Amniotic epithelial cell (primary cell): Measurements from ENCODE around the gene BACE2.
"Not testable (repeated sequence)": the region's sequence is repeated elsewhere in the genome, so short reads cannot be mapped to it uniquely, and the experiment has no call there.

ENCODE experiments used
- DNase-seq: peaks from one replicate; pipeline ENCODE4 v3.0.0-alpha.2; 2010; ENCODE audit warnings: low read depth

BACE2 gene

GRCh38 chr21:41215856-41216408, 48.0 kb downstream of the BACE2 start:
- DNase-seq: no peak

DNA sequence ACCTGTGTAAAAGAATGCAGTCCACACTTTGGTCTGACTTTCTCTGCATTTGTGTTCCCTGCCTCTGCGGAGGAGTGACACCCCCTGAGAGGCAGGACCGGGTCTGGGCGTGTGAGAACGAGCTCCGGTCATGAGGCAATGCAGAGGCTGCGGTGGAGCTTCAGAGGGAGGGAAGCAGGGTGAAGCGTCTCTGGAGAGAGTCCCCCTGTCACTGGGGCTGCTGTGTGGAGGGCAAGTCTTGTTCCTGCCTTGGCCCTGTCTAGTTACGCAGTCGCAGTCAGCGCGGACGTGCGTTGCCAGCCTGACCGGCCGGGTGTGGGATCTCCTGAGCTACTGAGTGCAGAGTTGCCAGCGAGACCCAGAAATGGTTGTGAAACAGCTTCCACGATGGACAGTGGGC, 48.5 kb downstream of the BACE2 start:
- no peak for DNase-seq

DNA sequence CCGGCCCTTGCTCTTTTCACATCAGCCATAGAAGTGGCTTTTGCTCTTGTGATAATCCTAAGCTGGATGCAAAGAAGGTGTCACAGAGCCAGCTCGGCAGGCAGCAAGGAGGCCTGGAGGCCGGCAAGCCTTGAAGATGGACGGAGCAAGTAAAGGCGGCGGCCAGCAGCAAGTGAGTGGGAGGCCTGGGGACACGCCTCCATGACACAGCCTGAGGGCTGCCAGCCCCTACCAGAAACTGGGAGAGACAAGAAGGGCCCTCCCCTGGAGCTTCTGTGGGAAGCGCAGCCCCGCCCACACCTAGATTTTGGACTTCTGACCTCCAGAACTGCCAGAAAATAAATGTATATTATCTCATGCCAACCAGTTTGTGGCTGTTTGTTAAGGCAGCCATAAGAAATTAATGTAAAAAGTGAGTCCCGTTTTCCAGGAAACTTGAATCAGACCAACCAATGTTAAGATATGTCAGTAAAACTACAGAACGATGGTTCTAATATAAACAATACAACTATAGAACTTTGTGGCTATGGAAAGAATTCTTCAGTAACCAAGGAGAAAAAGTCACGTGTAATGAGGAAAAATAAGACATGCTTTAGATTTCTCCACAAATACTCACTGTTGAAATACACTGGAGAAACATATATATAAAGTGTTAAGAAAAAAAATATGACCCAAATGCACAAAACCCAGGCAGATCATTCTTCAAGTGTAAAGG, 49.9 kb downstream of the BACE2 start:
- no peak for DNase-seq

GRCh38 chr21:41219498-41220207, 51.7 kb downstream of the BACE2 start:
- DNase-seq: no peak

DNA sequence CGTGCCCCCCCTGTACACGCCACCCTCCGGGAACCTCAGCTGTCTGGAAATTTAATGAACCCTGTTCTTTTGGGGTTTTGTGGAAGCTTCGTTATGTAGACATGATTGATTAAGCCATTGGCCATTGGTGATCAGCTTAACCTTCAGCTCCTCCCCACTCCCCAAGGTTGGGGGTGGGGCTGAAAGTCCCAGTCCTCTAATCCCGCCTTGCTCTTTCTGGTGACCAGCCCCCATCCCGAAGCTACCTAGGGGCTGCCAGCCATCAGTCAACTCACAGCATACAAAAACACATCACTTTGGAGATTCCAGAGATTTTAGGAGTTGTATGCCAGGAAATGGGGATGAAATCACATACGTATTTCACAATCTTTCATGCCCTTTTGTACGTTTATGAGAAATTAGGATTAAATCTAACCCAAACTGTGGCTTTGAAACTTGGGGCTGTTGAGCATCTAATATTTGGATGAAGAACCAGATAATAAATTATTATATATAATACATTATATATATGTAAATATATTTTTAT, 52.3 kb downstream of the BACE2 start:
- DNase-seq: no peak

DNA sequence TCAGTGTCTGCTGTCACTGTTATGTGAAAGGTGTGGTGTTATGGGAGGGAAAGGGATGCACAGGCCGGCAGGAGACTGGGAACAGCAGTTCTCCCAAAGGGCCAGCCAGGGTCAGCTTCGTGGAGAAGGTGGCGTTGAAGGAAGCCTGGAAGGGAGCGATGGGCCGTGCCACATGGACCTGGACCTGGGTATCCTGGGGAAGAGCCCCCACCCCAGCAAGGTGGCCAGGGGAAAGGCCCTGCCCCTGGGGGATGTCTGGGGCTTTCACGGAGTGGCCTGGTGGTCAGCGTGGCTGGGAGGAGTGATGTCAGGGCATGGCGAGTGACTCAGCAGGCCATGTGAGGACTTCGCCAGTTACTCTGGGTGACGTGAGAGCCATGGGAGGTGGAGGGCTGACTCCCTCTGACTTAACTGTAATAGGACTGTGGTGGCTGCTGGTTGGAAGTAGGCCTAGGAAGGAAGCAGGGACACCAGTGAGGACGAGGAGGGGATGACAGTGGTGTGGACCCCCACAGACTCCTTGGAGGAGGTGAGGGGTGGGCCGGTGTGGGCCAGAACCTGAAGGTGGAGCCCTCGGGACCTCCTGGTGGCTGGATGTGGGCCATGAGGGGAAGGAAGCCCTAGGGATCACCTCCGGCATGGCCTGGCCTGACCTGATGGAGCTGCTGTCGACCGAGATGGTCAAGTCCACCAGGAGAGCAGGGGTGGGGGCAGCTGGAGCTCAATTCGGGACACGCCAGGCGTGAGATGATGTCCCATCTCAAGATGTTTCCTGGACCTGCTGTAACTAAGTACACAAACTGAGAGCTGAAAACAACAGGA, 54.5 kb downstream of the BACE2 start:
- DNase-seq: no peak

GRCh38 chr21:41226853-41227252, 58.9 kb downstream of the BACE2 start:
- DNase-seq: no peak

DNA sequence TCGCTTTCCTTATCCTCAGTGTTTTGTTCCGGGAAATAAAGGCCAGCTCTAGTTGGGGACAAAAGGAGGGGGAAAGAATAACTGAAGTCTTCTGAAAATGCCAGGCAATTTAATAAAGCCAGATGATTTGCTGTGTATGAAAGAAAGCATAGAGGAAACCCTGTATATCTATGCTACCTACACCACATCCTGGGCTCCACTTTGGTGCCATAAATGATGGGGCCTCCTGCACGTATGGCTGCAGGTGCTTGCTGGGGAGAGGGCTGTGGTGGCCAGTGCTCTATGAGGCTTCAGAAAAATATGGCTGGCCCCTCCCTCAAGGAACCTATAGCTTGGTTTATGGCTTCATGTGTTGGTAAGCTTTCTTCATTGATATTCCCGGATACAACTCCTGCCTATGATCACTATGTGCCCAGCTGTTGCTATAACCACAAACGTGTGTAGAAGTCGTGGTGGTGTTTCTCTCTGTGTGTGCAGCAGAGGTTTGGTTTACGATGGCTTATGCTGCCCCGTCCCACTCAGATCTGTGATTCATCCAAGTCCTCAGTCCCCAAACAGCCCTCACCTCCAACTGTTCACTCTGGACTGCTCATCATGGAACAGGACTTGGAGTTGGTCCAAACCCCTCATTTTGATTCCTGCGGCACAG, 59.5 kb downstream of the BACE2 start:
- DNase-seq: no peak

DNA sequence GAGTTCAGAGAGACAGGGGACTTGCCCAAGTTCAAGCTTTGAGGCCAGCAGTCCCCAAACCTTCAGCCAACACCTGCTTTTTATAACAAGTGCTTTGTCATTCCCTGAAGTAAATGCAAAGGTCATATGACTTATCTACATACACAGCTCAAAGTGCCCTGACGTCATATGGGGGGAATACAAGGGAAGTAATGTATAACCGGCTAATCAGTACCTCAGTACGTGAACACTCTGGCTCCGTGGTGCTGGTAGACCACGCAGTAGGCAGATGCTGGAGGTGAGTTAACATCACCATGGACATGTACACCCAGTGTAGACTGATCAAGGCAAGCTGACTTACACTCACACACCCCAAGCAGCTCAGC, 60.0 kb downstream of the BACE2 start:
- DNase-seq: no peak

DNA sequence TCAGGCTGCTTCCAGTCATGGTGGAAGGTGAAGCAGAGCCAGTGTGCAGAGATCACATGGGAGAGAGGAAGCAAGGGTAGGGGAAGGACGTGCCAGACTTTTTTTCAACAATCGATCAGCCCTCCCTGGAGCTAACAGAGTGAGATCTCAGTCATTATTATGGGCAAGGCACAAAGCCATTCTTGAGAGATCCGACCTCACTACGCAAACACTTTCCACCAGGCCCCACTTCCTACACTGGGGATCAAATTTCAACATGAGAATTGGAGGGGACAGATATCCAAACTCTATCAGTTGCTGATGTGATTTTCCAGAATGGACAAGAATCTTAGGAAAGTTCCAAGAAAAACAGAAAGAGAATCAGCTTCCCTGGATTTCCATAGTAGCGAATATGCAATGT, 60.5 kb downstream of the BACE2 start:
- no peak for DNase-seq

DNA sequence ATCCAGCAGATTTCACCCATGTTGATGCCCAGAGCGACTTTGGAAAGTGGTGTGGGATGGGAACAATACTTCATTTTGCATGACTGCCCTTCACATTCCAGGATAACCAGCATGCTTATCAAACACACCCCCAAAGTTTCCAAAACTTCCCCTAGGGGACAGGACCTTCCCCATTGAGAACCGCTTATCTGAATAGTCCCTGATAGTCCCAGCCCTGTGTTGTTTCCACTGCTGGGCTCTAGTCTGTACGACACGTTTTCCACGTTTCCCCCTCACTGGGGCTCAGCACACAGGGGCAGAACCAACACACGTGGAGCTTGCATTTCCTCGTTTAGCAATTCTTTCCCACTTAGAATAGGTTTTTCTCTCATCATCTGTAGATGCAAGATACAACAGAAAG, 61.0 kb downstream of the BACE2 start:
- no peak for DNase-seq

DNA sequence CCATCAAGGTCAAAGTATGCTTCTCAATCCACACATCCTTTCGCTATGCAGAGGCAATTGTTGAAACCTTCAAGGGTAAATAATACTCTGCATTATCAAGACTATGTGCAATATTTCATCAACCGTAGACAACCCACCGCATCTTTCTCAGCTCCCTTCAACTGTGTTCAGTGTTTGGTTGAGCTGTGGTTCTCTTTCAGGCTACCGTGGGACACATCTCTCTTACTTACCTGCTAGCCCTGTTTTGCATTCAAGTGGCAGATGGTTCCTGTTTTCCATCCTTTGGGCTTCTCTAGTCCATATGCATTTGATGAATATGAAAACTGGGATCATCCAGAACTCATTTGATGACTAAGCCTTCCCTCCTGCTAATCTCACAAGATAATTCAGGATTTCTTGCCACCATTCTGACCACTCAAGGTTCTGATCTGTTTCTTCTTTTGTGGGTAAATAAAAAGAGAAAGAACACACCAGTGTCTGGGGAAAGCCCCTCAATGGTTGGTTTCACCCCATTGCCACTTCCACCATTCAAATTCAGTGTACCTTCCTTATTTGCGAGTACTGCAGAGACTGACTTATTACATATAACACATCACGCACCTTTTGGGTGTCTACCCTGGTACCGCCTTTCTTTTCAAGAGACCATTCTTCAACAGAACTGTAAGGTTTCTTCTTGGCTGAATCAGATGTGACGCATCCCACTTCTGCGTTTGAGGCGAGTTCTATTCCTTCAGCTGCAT, 61.7 kb downstream of the BACE2 start:
- no peak for DNase-seq

DNA sequence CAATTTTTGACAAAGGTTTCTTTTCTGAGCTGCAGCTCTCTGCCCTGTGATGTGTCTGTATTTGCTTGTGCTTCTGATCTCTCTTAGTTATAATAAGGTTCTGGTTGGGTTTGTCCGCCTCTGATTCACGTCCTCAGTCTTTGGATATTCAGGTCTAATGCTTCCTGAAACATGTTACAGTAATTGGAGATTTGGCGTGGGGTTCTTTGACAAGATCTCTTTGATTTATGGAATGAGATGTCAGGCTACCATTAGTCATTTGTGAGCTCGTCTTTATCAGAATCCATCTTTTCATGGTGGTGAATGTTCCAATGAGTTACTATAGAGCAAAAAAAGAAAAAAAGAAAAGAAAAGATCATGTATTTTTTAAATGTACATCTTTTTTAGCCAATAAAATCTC, 62.5 kb downstream of the BACE2 start:
- no peak for DNase-seq

- DNase-seq: no peak
Observed at GRCh38 chr21:41231060-41231459, 63.1 kb downstream of the BACE2 start.

- DNase-seq: no peak
Observed at GRCh38 chr21:41232013-41232412, 64.1 kb downstream of the BACE2 start.

- DNase-seq: no peak
Observed at GRCh38 chr21:41233916-41234315, 66.0 kb downstream of the BACE2 start.

DNA sequence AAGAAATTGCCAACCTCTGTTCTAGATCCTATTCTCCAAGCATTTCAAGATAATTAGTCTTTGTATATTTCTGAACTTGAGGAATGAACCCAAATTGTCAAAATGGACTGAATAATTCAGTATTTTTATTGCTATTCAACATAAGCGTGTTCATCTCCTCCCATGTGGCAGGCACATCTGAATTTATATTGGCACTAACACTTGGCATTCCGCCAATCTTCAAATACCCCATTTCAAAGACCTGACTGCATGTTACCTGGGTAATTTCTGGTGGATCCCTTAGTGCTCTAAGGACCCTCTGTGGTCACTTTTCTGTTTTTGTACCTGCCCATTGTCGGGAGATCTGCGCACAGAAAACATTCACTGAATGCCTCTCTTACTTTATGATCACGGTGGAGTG, 66.6 kb downstream of the BACE2 start:
- DNase-seq: no peak

DNA sequence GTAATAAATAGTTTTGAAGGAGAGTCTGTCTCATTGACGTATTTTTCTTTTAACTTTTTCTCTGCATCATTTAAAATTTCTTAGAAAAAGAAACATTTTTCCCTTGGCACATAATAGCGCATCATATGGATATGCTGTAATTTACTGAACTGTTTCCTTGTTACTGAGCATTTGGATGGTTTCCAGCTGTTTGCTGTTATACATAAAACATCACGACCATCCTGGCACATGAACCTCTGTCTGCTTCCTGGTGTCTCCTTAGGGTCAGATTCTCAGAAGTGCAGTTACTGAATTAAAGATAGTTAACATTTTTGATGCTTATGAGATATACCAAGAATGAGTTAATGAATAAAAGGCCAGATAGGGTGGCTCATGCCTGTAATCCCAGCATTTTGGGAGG, 67.2 kb downstream of the BACE2 start:
- no peak for DNase-seq

- DNase-seq: no peak
Observed at GRCh38 chr21:41236352-41236973, 68.5 kb downstream of the BACE2 start.

- not testable (repeated sequence) for DNase-seq
Observed at GRCh38 chr21:41238081-41238796, 70.3 kb downstream of the BACE2 start.
